MCF 10A (cell line): ENCODE data around the gene TTLL1. TPM values are rescaled to one million over a fixed set of nuclear protein-coding genes. Genes with fewer than 3 reads are reported as not detected.

Source experiments
- BruUV-seq: library from RNA; stranded (reverse); fragments of 400-500 nt; replicated peaks from 2 replicates; lab custom pipeline; 2021; lab: Mats Ljungman, UMichigan
- CTCF ChIA-PET: fragments of 300-600 bp; sonication (Branson Sonifier 250); formaldehyde crosslinking; extraction: SDS; loops from one replicate; lab custom pipeline; 2021; ENCODE audit warnings: antibody characterized with exemption, inconsistent platforms; lab: Yijun Ruan, JAX
- POLR2A ChIA-PET: fragments of 300-600, 350-650 bp; sonication (Branson Sonifier 250); formaldehyde crosslinking; extraction: SDS; loops from one replicate; lab custom pipeline; 2020; ENCODE audit warnings: antibody characterized with exemption, inconsistent platforms; lab: Yijun Ruan, JAX
- DNase-seq: peaks from one replicate; pipeline ENCODE4 v3.0.0-alpha.2; 2018; ENCODE audit not compliant: unreplicated experiment
- H3K27ac Mint-ChIP-seq: one replicate; pipeline ENCODE4 v1.8.0; 2022; ENCODE audit warnings: mild to moderate bottlenecking, low read depth, mixed read lengths; ENCODE audit not compliant: unreplicated experiment
- H3K27me3 Mint-ChIP-seq: one replicate; pipeline ENCODE4 v1.8.0; 2022; ENCODE audit warnings: mixed read lengths; ENCODE audit not compliant: insufficient read depth, unreplicated experiment
- H3K36me3 Mint-ChIP-seq: one replicate; pipeline ENCODE4 v1.8.0; 2022; ENCODE audit warnings: mild to moderate bottlenecking, moderate library complexity, mixed read lengths; ENCODE audit not compliant: insufficient read depth, unreplicated experiment
- H3K4me1 Mint-ChIP-seq: one replicate; pipeline ENCODE4 v1.8.0; 2022; ENCODE audit warnings: mixed read lengths; ENCODE audit not compliant: insufficient read depth, unreplicated experiment
- H3K4me3 Mint-ChIP-seq: one replicate; pipeline ENCODE4 v1.8.0; 2022; ENCODE audit warnings: mild to moderate bottlenecking, moderate library complexity, mixed read lengths; ENCODE audit not compliant: unreplicated experiment
- H3K9me3 Mint-ChIP-seq: one replicate; pipeline ENCODE4 v1.8.0; 2022; ENCODE audit warnings: mixed read lengths; ENCODE audit not compliant: unreplicated experiment
- CTCF ChIP-seq: fragments of 200-600 bp; IDR thresholded peaks from one replicate; pipeline ENCODE4 v1.8.0; 2022; ENCODE audit warnings: antibody characterized with exemption, mild to moderate bottlenecking; ENCODE audit not compliant: unreplicated experiment
- intact Hi-C: fragments of 100-400 bp; cut with micrococcal nuclease; formaldehyde crosslinking; loops from 2 replicates; pipeline ENCODE4 v1.14.1; 2022
- total RNA-seq: library from RNA; stranded (reverse); gene quantifications from 2 replicates; pipeline ENCODE4 v1.2.3, GENCODE V29; 2022

The TTLL1 gene
- total RNA-seq, 1 experiment from 2014 or later: 3.3 TPM

- Mint-ChIP-seq H3K4me3 (no peak overlapping the region), H3K36me3 (no peaks in the 10 kb centered on the region), H3K27ac (peak overlapping the region; percentile 70), H3K4me1 (peaks cover 39% of the 10 kb centered on the region), H3K27me3 (no peaks in the 10 kb centered on the region), H3K9me3 (no peaks in the 10 kb centered on the region)
- POLR2A ChIA-PET: interaction anchor here (1.0 to 8.2 kb wide), 4 partner anchors 9 to 15 kb away, joined by 4 to 85 read pairs (median 4); partner anchors contain the start of gene PACSIN2
- CTCF ChIA-PET: interaction anchor here (0.6 to 0.9 kb wide), 3 partner anchors 16 to 85 kb away, joined by 3 to 4 read pairs (median 3); no protein-coding TSS in a partner anchor
- TF ChIP-seq CTCF: no peak
- DNase-seq: no peak
- intact Hi-C loops: no loop called here
- no TSS peak for BruUV-seq
Observed at GRCh38 chr22:43005106-43005505, 84.1 kb downstream of the TTLL1 start.

- intact Hi-C loops: no loop called here
- Mint-ChIP-seq H3K4me3 (no peak overlapping the region), H3K9me3 (no peaks in the 10 kb centered on the region), H3K36me3 (no peaks in the 10 kb centered on the region), H3K4me1 (peaks cover 40% of the 10 kb centered on the region), H3K27ac (no peak overlapping the region), H3K27me3 (no peaks in the 10 kb centered on the region)
- TF ChIP-seq CTCF: no peak
- CTCF ChIA-PET: interaction anchor here (0.6 to 1.8 kb wide), 4 partner anchors 9 to 150 kb away, joined by 3 to 5 read pairs (median 4); no protein-coding TSS in a partner anchor
- no peak for DNase-seq
- POLR2A ChIA-PET: interaction anchor here (1.0 to 8.2 kb wide), 5 partner anchors 9 to 16 kb away, joined by 4 to 85 read pairs (median 5); partner anchors contain the start of gene PACSIN2
- no TSS peak for BruUV-seq
Observed at GRCh38 chr22:43004362-43005035, 84.7 kb downstream of the TTLL1 start.

GRCh38 chr22:43002202-43002586 is 87.0 kb downstream of the TTLL1 start:
- DNase-seq: peak; percentile 51
- POLR2A ChIA-PET: interaction anchor here (1.0 to 8.2 kb wide), 3 partner anchors 12 to 32 kb away, joined by 3 to 85 read pairs (median 9); partner anchors contain the start of gene PACSIN2
- CTCF ChIA-PET: interaction anchor here (1.6 kb wide), 1 partner anchor 11 kb away, joined by 6 read pairs; no protein-coding TSS in a partner anchor
- no peaks in the 10 kb centered on the region for H3K9me3 Mint-ChIP-seq
- no peak overlapping the region for H3K4me3 Mint-ChIP-seq
- H3K4me1 Mint-ChIP-seq: peaks cover 39% of the 10 kb centered on the region
- no TSS peak for BruUV-seq
- H3K36me3 Mint-ChIP-seq: no peaks in the 10 kb centered on the region
- H3K27me3 Mint-ChIP-seq: no peaks in the 10 kb centered on the region
- no peak for TF ChIP-seq CTCF
- intact Hi-C loops: no loop called here
- H3K27ac Mint-ChIP-seq: peak overlapping the region; percentile 52
